NB4 (cell line): ENCODE measurements around the gene SLC35F5.

ENCODE experiments used
- CTCF ChIP-seq: IDR thresholded peaks from one replicate; pipeline ENCODE4 v1.5.1; 2012; ENCODE audit warnings: low read depth, low read length
- POLR2A ChIP-seq: IDR thresholded peaks from 2 replicates; pipeline ENCODE4 v1.6.1; 2011; ENCODE audit warnings: mild to moderate bottlenecking; ENCODE audit not compliant: insufficient read length; ENCODE audit errors: extremely low read depth

- no peak for TF ChIP-seq CTCF
- no peak for TF ChIP-seq POLR2A
Measured at GRCh38 chr2:113709022-113709421, 47.4 kb downstream of the SLC35F5 start.
